Muscle of arm (tissue), 14 donors: ENCODE data around the gene IQCN. TPM values are rescaled to one million over a fixed set of nuclear protein-coding genes. Genes with fewer than 3 reads are reported as not detected.

Source experiments
- DNase-seq: peaks from one replicate; pipeline ENCODE4 v3.0.0-alpha.2; 2013
- long read RNA-seq, 11 donors: transcript quantifications; one replicate each; lab custom pipeline, GENCODE V29; 2026
- polyA plus RNA-seq, 12 donors: library from polyadenylated mRNA; unstranded; fragments of 120-200 nt; gene quantifications; one replicate each; pipeline ENCODE4 v1.2.1, GENCODE V29; 2013; ENCODE audit not compliant: insufficient read length in 12 of 12

IQCN gene, protein sequence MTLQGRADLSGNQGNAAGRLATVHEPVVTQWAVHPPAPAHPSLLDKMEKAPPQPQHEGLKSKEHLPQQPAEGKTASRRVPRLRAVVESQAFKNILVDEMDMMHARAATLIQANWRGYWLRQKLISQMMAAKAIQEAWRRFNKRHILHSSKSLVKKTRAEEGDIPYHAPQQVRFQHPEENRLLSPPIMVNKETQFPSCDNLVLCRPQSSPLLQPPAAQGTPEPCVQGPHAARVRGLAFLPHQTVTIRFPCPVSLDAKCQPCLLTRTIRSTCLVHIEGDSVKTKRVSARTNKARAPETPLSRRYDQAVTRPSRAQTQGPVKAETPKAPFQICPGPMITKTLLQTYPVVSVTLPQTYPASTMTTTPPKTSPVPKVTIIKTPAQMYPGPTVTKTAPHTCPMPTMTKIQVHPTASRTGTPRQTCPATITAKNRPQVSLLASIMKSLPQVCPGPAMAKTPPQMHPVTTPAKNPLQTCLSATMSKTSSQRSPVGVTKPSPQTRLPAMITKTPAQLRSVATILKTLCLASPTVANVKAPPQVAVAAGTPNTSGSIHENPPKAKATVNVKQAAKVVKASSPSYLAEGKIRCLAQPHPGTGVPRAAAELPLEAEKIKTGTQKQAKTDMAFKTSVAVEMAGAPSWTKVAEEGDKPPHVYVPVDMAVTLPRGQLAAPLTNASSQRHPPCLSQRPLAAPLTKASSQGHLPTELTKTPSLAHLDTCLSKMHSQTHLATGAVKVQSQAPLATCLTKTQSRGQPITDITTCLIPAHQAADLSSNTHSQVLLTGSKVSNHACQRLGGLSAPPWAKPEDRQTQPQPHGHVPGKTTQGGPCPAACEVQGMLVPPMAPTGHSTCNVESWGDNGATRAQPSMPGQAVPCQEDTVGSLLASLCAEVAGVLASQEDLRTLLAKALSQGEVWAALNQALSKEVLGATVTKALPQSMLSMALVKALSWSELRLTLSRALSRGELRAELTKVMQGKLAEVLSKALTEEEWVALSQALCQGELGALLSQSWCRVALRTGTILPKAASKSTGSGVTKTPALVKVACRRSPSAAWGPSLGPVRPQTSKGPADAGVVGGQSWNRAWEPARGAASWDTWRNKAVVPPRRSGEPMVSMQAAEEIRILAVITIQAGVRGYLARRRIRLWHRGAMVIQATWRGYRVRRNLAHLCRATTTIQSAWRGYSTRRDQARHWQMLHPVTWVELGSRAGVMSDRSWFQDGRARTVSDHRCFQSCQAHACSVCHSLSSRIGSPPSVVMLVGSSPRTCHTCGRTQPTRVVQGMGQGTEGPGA (N-terminal part only)
- 10 to 100 TPM in 1 of 12 donors, 1 to 10 TPM in 10, not detected in 1; 1.9 to 17.4 (median 3.3) TPM for polyA plus RNA-seq
- long read RNA-seq, donor 1, full-length matches to known transcripts, result 10 of 10 reads
- long read RNA-seq, donor 1, partial matches to known transcripts, result 0 of 10 reads
- long read RNA-seq, donor 1, other reads (novel, unspliced or antisense), result 0 of 10 reads
- long read RNA-seq, donor 2, full-length matches to known transcripts, result 2 of 2 reads
- long read RNA-seq, donor 2, partial matches to known transcripts, result 0 of 2 reads
- long read RNA-seq, donor 2, other reads (novel, unspliced or antisense), result 0 of 2 reads
- long read RNA-seq, donor 3, full-length matches to known transcripts, result 5 of 5 reads
- long read RNA-seq, donor 3, partial matches to known transcripts, result 0 of 5 reads
- long read RNA-seq, donor 3, other reads (novel, unspliced or antisense), result 0 of 5 reads
- long read RNA-seq, donor 4, full-length matches to known transcripts, result 2 of 2 reads
- long read RNA-seq, donor 4, partial matches to known transcripts, result 0 of 2 reads
- long read RNA-seq, donor 4, other reads (novel, unspliced or antisense), result 0 of 2 reads
- long read RNA-seq, donor 5, result 0 reads
- long read RNA-seq, donor 6, full-length matches to known transcripts, result 3 of 3 reads
- long read RNA-seq, donor 6, partial matches to known transcripts, result 0 of 3 reads
- long read RNA-seq, donor 6, other reads (novel, unspliced or antisense), result 0 of 3 reads
- long read RNA-seq, donor 7, full-length matches to known transcripts, result 4 of 4 reads
- long read RNA-seq, donor 7, partial matches to known transcripts, result 0 of 4 reads
- long read RNA-seq, donor 7, other reads (novel, unspliced or antisense), result 0 of 4 reads
- long read RNA-seq, donor 8, full-length matches to known transcripts, result 4 of 4 reads
- long read RNA-seq, donor 8, partial matches to known transcripts, result 0 of 4 reads
- long read RNA-seq, donor 8, other reads (novel, unspliced or antisense), result 0 of 4 reads
- long read RNA-seq, donor 9, result 0 reads
- long read RNA-seq, donor 10, full-length matches to known transcripts, result 1 of 1 reads
- long read RNA-seq, donor 10, partial matches to known transcripts, result 0 of 1 reads
- long read RNA-seq, donor 10, other reads (novel, unspliced or antisense), result 0 of 1 reads
- long read RNA-seq, donor 11, result 0 reads

DNA sequence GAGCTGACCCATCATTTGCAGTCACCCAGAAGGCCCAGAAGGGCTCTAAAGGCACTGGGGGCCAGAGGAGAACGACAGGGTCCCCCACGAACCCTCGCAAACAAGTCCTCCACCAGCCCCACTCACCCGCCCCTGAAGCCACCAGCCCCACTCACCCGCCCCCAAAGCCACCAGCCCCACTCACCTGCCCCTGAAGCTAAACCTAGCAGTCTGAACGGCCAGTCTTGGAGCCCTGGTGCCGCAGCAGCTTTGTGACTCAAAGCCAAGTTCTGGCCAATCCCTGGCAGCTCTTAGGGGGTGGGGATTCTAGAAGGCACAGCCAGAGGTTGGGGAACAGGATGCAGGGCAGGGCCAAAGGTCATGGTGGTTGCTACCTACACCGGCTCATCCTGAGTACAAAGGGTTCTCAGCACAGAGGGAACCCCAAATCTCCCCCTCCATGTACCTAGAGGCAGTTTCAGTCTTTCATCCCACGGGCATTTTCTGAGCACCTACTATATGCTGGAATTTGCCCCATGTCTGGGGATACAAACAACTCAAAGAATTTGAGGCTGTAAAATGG is at the start of gene IQCN:
Gene IQCN (minus strand): TSS at position 234 of the 562 bp plus-strand sequence. CDS start 4,974 bp downstream, outside the sequence.
- DNase-seq, result peak; percentile 54

DNA sequence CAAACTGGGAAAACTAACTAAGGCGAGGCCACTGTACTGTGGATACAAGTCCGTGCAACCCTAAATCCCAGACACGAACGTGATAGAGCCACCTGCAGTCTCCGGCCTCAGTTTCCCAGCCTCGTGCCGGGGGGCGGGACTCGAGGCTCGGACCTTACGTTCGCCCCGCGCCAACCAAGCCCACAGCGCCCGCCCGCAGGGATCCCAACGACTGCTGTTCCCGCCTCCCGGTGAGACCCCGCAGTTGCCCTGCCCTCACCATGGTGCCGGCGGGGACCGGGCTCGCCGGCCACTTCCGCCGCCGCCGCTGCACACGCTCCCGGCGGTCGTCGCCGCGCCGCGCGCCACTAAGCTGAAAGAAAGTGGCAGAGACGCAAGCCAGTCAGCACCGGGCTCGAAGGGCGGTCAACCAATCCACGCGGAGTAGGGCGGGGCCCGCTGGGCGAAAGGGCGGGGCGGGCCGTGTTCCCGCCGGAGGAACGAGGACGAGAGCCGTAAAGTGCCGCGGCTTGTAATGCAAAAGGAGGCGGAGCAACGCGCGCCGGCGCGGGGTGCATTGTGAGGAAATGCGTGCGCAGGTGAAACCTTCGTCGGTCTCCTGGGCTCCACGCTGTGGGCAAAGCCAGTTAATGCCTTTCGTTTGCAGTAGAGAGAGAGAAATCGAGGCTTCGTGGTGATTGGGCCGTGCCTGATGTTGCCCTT is 48.7 kb upstream of the IQCN start, which contains the start of gene LSM4:
Gene LSM4 (minus strand): TSS at position 318 of the 702 bp plus-strand sequence. CDS start 56 bp downstream, at position 262.
- peak; percentile 96 for DNase-seq

DNA sequence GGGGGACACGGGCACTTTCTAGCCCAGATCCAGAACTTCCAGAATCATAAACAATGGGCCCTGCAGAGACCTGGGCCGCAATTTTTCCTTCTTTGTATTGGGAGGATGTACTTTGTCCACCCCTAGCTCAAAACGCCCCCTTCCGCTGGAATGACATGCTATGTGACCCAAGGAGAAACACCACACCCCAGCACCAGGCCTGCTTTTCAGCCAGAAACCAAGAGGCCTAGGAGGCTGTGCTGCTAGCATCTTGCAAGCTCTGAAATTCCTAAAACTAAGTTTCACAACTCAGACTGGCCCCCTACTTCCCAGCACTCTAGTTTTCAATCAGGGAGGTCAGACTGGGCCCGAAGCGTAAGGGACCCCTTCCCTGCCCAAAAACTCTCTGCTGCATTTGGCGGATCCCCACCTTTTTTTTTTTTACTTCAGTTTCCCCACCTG is 48.1 kb upstream of the IQCN start:
- DNase-seq, result no peak

DNA sequence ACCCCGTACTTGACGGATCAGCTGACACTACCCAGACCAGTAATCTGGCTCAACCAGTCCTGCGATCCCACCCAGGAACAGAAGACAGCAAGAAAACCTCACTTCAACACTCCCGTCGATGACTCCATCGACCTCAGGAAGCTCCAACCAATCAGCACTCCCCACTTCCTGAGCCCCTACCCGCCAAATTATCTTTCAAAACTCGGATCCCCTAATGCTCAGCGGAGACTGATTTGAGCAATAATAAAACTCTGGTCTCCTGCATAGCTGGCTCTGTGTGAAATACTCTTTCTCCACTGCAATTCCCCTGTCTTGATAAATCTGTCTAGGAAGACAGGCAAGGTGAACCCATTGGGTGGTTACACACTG is 47.5 kb upstream of the IQCN start:
- no peak for DNase-seq

DNA sequence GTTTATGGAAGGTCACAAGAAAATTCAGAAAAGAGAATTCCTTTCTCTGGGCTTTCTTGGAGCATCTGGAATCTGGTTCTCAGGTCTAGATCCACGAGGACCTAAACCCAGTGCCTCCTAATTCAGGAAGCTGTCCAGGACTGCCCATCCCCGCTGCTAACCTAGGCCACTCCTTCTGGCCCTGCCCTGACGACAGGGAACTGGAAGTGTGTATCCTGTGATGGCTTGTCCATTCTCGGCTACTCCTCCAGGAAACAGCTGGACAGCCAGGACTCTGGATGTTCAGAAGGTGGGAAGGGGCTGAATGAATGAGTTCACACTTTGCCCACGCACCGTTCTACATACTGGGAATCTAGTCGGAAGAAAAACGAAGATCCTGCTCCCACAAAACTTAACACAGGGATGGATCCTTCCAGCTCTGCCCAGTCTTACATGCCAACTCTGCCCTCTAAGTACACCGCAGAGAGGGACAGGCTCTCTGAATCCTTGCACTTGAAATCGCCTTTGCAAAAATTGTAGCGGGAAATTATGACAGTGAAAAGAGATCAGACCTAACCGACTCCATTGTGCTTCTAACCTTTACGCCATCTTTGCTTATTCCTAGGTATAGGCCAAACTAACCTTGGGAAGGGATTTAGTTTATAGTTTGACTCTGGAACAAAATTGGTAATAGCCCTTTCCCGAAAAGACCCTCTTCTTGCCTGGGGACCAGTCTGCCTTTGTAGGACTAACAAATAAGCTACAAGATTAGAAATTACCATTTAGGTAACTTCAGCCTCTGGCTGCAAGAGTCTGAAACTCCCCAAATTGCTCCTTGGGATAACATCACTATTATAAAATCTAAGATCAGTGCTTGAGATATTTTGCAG is 46.8 kb upstream of the IQCN start:
- DNase-seq, result no peak

DNA sequence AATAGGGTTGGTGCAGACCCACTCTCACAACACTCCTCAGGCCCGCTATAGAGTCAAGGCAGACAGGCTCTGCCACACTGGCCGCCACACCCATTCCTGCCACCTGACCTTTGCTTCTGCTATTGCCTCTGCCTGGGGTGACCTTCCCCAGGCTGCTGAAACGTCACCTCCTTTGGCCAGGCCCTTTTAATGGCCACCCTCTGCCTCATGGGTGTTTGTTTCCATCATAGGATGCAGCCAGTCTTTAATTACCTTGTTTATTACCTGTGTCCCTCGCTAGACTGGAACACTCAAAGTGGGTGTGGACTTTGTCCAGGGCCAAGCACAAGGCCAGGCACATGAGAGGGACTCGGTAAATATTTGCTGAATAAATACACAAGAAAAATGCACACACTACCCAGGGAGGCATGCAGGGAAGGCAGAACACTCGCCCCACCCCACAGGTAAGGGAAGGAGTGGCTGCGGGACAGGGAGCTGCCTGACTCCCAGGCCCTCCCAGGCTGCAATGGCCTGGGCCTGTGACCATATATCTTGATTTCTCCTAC is 45.4 kb upstream of the IQCN start:
- DNase-seq, result no peak

DNA sequence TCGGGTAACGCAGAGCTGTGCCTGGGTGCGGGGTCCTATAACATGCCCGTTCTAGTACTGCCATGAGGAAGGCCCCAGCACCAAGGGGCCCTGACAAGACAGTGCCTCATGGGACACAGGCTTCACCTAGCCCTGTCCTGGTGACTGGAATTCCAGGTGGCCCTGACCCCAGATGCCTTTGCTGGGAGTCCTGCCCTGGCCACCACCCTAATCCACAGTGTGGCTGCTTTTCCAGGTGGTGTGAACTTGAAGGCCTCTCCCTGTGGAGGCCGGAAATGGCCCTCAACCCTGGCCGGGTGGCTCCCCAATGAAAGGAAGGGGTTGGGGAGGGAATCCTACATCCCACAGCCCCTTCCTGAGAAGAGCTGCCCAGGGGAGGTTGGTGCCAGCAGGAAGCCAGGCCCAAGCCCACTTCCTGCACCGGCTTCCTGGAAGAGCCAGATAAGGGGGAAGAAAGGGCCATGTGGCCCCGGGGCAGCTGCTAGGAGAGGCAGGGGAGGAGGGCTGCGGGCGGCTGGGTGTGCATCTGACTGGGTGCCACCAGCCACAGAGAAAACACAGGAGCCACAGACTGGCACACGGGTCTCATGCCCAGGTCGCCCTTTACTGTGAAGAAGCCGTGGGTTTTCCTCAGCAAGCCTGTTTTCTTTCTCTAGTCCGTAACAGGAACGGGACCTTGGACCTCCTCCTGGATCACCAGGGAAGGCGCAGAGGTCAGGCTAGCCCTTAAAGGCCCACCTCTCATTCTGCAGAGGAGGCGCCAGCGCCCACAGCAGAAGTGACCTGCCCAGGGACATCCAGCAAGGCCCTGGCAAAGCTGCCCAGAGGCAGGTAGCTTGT is 43.9 kb upstream of the IQCN start:
- DNase-seq, result no peak

DNA sequence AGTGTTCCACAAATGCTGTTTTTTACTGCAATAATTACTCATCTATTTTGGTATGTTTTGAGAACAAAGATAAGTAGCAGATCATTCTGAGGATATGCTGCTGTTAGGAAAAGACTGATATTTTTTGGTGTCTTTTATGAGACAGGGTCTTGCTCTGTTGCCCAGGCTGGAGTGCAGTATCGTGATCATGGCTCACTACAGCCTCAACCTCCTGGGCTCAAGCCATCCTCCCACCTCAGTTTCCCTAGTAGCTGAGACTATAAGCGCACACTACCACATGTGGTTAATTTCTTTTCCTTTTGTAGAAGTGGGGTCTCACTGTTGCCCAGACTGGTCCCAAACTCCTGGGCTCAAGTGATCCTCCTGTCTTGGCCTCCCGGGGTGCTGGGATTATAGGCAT is 39.1 kb upstream of the IQCN start:
- no peak for DNase-seq

DNA sequence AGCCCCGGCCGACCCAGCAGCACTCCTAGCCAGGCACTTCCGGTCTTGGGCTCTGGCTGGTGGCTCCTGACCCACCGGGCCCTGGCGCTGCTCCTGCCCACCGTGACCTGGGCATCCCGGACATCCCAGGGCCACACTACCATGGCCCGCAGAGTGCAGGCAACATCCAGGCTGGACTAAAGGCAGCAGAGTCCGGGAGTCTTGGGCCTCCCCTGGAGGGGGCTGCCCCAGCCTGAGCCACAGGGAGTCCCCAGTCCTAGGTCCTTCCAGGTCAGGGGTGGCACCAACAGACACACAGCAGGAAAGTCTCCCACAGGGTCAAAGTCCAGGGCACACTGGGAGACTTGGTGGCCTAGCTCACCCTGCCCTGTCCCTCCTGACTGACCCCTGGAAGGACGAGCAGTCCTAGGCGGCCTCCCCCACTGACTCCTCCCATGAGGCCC is 37.9 kb upstream of the IQCN start:
- no peak for DNase-seq

DNA sequence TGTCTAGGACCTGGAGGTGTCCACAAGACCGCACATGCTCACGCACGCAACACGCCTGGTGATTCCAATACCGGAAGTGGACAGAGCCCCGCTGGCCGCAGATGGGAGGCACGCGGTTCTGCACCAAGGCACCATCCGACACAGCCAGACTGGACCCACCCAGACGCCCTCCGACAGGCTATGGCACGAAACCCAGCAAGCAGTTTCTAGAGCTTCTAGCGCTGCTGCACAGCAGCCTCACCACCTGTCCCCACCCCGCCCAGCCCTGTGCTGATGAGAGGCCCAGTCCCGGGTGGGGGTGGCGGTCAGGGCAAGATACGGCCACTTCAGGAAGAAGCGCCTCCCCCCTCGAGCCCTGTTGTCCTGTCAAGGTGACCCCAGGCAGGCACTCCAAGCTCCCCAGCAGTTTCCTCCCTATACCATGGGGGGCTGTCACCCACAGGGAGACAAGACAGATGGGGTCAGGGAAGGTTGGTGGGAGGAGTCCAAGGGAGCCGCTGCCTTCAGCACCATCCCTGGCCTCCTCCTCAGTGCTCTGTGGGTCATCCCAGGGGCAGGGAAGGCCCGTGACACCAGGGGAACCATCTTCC is 37.3 kb upstream of the IQCN start:
- DNase-seq, result no peak

DNA sequence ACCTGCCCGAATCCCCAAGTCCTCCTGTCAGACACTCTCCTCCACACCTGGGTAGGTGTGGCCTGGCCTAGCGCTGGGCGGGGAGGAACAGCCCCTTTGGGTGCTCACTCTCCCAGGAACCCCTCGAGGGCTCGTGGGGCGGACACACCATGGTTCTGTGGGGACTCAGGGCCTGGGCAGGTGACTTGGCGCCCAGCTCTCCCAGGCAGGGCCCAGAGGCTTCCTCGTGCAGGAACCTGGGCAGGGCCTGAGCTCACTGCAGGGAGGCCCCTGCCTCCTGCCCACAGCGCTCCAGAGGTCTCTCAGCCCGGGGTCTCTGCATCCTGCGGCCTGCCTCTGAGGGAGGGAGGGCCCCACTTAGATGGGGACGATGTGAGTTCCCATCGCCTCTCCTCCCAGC is 36.7 kb upstream of the IQCN start:
- no peak for DNase-seq

DNA sequence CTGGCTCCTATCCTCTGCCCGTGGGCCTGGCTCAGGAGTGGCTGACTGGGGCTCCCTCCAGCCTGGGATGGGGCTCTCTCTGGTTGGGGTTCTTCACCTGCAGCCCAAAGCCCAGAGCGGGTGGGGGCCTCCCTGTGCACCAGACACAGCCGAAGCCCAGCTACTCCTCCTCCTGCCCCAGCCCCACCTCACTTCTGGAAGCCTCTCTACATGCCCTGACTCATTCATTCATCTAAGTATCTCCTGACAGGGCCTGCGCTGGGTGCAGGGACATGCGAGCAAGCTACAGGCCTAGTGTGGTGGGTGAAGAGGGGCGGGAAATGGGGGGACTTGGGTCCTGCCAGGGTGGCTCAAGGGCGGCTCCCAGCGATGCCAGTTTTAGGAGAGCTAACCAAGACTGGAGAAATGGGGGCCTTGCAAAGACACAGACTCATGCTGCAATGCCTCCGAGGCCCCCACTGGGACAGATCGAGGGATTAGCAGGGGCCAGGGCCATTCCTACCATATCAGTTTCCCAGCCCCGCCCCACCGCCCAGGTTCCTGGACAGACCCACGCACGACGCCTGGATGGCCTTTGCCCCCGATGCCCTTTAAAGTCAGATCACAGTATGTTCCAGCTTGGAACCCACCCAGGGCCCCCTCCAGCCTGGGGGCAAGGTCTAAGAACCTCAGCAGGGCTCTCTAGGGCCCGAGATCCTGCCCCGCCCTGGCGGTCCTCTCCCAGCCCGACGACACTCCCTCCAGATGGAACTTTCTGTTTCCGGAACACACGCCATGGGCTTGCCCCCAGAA is 36.1 kb upstream of the IQCN start:
- DNase-seq, result no peak

DNA sequence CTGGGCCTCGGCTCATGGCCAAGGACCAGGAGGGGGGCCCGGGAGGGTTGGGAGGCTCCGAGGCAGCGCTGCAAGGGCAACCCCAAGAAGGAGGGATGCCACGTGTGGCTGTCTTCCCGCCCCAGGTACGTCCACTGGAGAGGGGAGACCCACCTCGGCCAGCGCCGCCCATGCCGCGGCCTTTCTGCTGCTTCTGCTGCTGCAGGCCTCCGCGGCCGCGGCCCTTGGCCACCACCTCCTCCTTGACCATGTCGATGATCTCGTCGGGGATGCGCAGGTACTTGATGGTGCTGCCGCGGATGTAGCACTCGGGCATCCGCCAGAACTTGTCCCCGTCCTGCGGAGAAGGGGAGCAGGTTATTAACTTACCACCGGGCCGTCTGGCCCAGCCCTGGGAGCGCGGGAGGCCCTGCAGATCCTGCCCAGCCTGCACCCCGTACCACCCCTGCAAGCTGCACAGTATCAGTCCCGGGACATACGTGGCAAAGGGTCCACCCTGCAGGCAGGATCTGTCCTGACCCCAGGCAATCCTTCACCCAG is 35.3 kb upstream of the IQCN start:
- no peak for DNase-seq

DNA sequence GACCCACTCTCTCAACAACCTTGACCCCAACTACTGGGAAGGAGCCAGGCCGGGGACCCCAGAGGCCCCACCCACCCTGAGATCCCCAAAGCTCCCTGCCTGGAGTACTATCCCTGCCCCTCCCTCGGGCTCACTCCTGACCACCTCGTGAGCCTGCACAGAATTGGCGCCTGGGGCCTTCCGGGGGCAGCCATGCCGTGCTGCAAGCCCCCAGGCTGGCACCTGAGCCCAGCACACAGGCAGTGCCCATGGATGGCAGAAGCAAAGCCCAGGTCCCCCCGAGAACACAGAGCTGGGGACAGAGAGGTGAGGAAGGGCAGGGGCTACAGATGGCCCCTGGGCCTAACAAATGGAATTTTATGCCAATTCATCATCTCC is 34.7 kb upstream of the IQCN start:
- no peak for DNase-seq
